Measurements from ENCODE around the gene BRI3BP. TPM values are rescaled to one million over a fixed set of nuclear protein-coding genes. Genes with fewer than 3 reads are reported as not detected.

Gene BRI3BP, protein sequence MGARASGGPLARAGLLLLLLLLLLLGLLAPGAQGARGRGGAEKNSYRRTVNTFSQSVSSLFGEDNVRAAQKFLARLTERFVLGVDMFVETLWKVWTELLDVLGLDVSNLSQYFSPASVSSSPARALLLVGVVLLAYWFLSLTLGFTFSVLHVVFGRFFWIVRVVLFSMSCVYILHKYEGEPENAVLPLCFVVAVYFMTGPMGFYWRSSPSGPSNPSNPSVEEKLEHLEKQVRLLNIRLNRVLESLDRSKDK
- 10 to 100 TPM; 16.5 to 30.0 TPM for total RNA-seq

DNA sequence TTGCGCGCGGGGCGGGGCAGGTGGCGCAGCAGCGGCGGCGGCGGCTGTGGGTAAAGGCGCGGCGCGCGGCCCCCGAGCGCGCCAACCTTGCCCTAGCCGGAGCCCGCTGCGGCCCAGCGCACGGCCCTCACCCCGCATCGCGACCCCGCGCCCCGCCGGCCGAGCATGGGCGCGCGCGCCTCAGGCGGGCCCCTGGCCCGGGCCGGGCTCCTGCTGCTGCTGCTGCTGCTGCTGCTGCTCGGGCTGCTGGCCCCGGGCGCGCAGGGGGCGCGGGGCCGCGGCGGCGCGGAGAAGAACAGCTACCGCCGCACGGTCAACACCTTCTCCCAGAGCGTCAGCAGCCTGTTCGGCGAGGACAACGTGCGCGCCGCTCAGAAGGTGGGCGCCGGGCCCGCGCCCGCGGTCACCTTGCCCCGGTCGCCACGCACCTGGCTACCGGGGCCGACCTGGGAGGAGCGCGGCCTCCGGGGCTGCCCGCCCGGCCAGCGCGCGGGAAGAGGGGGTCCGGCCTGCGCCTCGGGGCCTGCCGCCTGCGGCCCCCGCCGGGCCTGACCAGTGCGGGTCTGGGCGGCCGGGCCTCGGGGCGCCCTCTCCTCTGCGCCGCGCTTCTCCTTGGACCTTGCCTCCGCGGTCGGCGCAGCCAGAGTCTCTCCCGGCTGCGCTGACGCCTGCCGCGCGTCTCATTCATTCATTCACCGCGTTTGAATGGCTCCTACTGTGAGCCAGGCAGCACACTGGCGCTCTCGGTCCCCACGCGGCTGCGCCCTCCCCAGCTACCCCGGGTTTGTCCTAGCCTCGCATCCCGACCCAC lies at the start of gene BRI3BP:
Gene BRI3BP, plus strand, starts transcription at position 20 of the 811 bp plus-strand sequence. Its CDS starts 146 bp downstream, at position 166.
- H3K27me3 Mint-ChIP-seq, result no peaks in the 10 kb centered on the region

DNA sequence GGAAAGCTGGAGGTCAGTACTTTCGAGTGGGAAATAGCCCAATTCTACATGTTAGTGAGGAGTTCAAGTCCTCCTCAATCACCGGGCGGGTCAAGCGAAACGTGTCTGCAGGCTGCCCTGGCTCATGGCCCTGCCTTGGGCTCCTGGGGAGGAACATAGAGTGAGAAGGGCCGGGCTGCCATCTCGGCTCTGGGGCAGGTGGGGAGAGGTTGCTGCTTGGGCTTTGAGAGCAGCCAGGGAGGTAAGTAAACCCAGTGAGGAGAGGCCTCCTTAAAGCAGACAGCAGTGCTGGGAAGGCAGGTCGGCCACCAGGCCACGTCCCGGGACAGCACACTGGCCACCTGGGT lies 47.0 kb upstream of the BRI3BP start:
- H3K4me1 Mint-ChIP-seq (ENCODE audit: low read depth in 2 of 2), result no peaks in the 10 kb centered on the region
- no peak for DNase-seq (ENCODE audit: low spot score)
- no peaks in the 10 kb centered on the region for H3K27me3 Mint-ChIP-seq
- no peak overlapping the region for H3K4me3 Mint-ChIP-seq
- H3K9me3 Mint-ChIP-seq, result no peaks in the 10 kb centered on the region
- peak overlapping the region in 1 of 2 donors; percentile 29 for H3K27ac Mint-ChIP-seq
- ATAC-seq, result no peak
- no peaks in the 10 kb centered on the region for H3K36me3 Mint-ChIP-seq

More for the DNA sequence above, at the start of gene BRI3BP:
- Mint-ChIP-seq H3K27ac (peak within 1 kb of the TSS; percentile 87 to 93), H3K9me3 (no peaks in the 10 kb centered on the region), H3K4me1 (ENCODE audit: low read depth in 2 of 2) (peaks cover 19 to 27% of the 10 kb centered on the region in 2 donors), H3K4me3 (peak within 1 kb of the TSS; percentile 96), H3K36me3 (no peaks in the 10 kb centered on the region)
- DNase-seq (ENCODE audit: low spot score), result peak; percentile 84
- peak; percentile 12 to 63 for ATAC-seq

DNA sequence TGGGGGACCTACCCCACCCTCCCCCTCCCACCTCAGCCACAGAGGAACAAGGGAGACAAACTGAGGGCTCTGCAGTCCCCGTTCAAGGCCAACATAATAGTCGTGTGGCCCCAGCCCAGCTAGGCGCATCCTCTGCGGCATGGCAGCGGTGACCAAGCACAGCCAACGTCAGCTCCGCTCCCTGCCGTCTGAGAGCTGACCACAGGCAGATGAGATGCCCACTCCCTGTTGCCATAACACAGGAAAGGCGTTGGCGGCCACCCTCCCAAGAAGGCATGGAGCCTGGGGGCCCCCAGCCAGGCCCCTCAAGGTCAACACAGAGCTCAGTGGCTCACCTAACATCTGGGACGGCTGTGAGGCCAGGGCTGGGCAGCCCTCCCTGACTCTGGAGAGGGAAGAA lies 46.4 kb upstream of the BRI3BP start:
- Mint-ChIP-seq H3K4me1 (ENCODE audit: low read depth in 2 of 2) (no peaks in the 10 kb centered on the region), H3K27ac (no peak overlapping the region), H3K9me3 (no peaks in the 10 kb centered on the region), H3K27me3 (no peaks in the 10 kb centered on the region), H3K4me3 (no peak overlapping the region), H3K36me3 (no peaks in the 10 kb centered on the region)
- DNase-seq (ENCODE audit: low spot score) (no peak), ATAC-seq (no peak)

DNA sequence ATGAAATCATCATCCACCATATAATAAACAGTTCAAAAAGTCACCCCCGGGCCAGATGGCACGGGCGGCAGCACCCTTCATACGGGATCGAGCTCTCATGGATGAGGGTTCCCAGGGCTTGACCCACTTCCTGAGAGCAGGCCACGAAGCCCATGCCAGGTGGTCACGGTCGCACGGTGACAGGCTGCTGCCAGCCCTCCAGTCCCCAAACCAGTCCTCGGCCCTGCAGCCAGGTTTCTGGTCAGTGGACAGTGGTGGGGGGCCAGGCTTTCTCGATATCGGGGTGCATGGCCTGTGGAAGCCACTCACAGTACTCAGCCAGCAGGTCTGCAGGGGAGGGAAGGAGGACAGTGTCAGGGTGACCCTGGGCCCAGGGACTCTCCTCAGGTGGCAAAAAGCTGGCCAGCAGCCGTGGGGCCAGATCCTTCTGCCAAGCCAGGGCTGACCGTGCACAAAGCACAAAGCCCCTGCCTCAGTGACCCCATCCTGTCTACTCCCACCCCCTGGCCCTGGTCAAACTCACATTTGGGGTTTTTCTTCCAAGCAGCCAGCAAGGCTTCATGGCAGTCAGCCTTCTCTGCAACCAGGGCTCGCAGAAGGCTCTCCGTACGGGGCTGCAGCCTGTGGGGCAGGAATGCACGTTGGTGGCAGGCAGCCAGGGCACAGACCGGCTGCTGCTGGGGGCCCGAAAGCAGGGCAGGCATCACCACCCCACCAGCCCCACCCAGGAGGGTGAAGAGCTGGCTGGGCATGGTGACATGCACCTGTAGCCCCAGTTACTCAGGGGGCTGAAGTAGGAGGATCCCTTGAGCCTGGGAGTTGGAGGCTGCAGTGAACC lies 45.7 kb upstream of the BRI3BP start:
- Mint-ChIP-seq H3K4me3 (no peak overlapping the region), H3K36me3 (no peaks in the 10 kb centered on the region), H3K27ac (no peak overlapping the region), H3K4me1 (ENCODE audit: low read depth in 2 of 2) (no peaks in the 10 kb centered on the region), H3K9me3 (no peaks in the 10 kb centered on the region), H3K27me3 (no peaks in the 10 kb centered on the region)
- DNase-seq (ENCODE audit: low spot score), result no peak
- peak in 1 of 2 donors; percentile 26 for ATAC-seq

DNA sequence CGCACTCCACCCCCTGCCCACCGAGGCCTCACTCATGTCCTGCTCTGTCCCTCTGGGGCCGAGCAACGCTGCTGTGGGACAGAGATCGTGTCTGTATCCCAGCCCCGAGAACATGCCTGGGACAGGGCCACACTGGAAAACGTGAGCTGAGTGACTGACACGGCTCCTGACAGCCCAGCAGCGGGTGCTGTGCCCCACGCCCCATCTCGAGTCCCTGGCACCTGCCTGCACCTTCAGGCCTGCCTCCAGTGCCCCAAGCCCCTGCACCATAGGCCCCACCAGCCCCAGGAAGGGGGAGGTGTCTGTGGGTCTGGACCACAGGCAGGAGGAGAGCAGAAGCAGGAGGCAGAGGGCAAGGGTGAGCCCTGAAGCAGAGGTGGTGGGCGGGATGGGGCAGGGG lies 44.4 kb upstream of the BRI3BP start:
- ATAC-seq (no peak), DNase-seq (ENCODE audit: low spot score) (no peak)
- Mint-ChIP-seq H3K27me3 (no peaks in the 10 kb centered on the region), H3K27ac (no peak overlapping the region), H3K9me3 (no peaks in the 10 kb centered on the region), H3K4me1 (ENCODE audit: low read depth in 2 of 2) (no peaks in the 10 kb centered on the region), H3K36me3 (no peaks in the 10 kb centered on the region), H3K4me3 (no peak overlapping the region)

DNA sequence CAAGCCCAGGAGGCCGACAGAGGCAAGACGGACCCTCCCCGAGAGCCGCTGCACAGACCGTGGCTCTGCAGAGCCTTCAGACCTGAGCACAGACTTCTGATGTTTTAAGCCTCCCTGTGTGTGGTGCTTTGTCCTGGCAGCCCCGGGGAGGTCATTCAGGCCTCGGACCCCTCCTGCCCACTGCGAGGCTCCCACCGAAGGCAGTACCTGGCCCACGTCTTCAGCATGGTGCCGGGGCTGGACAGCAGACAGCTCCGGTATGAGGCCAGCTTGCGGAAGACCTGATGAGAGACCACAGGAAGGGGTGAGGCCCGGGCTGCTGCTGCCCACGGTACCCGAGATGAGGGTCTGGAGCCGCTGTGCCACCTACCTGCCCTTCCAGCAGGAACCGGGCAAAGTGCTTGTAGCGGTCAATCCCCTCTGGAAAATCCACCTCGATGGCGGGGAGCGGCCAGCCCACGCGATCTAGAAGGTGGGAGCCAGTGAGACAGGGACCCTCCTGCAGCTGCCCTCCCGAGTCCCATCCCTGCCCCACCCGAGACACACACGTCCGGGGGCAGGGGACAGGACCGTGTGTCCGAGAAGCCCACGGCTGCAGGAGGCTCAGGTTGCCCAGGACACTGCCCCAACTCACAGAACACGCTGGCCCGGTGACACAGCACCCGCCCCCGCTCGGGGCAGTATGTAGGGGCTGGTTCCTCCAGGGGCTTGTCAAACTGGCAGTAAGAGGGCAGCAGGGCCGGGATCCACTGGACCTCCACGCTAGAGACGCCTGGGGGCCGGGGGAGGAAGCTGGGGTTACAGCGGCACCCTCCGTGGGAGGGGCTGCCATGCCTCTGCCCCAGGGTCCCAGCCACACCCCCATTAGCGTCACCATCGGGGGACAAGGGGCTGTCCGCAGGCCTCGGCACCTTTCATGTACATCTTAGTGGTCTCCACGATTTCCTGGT lies 43.4 kb upstream of the BRI3BP start:
- Mint-ChIP-seq H3K4me3 (no peak overlapping the region), H3K36me3 (no peaks in the 10 kb centered on the region), H3K27me3 (no peaks in the 10 kb centered on the region), H3K4me1 (ENCODE audit: low read depth in 2 of 2) (no peaks in the 10 kb centered on the region), H3K27ac (no peak overlapping the region), H3K9me3 (no peaks in the 10 kb centered on the region)
- DNase-seq (ENCODE audit: low spot score) (no peak), ATAC-seq (no peak)

DNA sequence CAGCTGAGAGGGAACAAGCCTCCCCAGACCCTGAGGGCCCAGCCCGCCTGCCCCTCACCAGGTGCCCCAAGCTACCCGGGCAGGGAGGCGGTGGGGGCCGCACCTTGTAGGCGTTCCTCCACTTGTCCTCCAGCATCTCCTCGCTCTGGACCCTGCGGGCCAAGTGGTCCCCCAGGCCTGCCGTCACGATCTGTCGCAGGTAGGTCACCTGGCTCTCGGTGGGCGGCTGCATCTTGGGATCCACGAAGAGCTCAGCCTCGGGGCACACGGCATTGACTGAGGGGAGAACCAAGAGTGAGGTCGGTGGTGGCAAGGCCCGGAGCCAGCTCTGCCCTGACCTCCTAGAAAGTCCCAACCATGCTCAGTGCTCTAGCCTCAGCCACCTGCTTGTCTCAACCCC lies 41.1 kb upstream of the BRI3BP start:
- H3K27me3 Mint-ChIP-seq, result no peaks in the 10 kb centered on the region
- H3K27ac Mint-ChIP-seq, result no peak overlapping the region

DNA sequence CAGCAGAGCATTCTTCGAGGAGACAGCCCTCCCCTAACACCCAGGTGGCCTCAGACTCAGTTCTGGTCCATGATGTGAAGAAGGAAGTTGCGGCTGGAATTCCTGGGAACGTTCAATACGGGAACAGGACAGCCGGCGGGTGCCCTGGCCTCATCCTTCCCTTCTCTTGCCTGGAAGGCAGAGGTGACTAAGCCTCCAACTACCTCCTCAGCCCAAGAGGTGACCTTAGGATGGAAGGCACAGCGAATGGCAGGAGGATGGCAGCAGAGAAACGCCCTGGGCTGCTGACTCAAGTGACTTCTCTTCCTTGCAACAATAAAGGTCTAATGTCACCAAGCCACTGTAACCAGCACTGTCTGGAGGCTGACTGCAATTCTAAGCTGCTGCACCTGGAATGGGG lies 40.6 kb upstream of the BRI3BP start:
- H3K27me3 Mint-ChIP-seq, result no peaks in the 10 kb centered on the region
- ATAC-seq, result no peak
- no peak overlapping the region for H3K4me3 Mint-ChIP-seq
- H3K9me3 Mint-ChIP-seq, result no peaks in the 10 kb centered on the region
- no peak for DNase-seq (ENCODE audit: low spot score)
- H3K36me3 Mint-ChIP-seq, result no peaks in the 10 kb centered on the region
- no peak overlapping the region for H3K27ac Mint-ChIP-seq
- H3K4me1 Mint-ChIP-seq (ENCODE audit: low read depth in 2 of 2), result no peaks in the 10 kb centered on the region

More for the DNA sequence above, 41.1 kb upstream of the BRI3BP start:
- H3K4me1 Mint-ChIP-seq (ENCODE audit: low read depth in 2 of 2), result no peaks in the 10 kb centered on the region
- H3K36me3 Mint-ChIP-seq, result no peaks in the 10 kb centered on the region
- H3K4me3 Mint-ChIP-seq, result no peak overlapping the region
- DNase-seq (ENCODE audit: low spot score) (no peak), ATAC-seq (no peak)
- no peaks in the 10 kb centered on the region for H3K9me3 Mint-ChIP-seq

DNA sequence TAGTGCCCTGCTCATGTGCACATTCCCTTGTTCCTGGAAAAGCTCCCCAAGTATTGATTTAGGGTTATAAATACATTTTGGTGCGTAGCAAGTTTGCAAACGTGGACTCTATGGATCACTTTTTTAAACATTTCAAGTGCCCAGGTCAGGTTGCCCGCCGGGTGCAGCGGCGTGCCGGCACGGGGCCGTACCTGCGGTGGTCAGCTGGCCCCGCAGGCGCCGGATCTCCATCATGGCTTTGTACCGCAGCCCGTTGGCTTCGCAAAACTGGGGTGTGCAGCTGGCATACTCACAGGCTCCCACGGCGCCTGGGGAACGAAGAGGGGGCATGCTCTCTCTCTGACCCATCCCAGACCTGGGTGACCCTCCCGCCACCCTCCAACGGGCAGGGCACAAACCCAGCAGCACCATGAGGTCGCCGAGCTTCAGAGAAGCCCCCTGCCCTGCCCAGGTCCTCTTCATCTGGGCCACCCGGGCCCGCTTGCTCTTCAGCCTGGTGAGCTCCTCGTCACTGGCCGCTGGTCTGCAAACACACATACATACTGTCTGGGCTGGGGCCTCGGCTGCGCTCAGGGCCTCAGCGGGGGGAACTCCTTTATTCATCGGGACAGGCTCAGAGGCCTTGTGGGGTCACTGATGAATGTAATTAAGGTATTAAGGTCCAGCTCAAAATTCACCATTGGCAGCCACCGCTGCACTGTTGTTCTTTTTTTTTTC lies 39.6 kb upstream of the BRI3BP start:
- ATAC-seq, result no peak
- no peaks in the 10 kb centered on the region for H3K27me3 Mint-ChIP-seq
- peak; percentile 42 for DNase-seq (ENCODE audit: low spot score)
- H3K9me3 Mint-ChIP-seq, result no peaks in the 10 kb centered on the region
- H3K27ac Mint-ChIP-seq, result no peak overlapping the region
- H3K36me3 Mint-ChIP-seq, result no peaks in the 10 kb centered on the region
- H3K4me1 Mint-ChIP-seq (ENCODE audit: low read depth in 2 of 2), result no peaks in the 10 kb centered on the region
- H3K4me3 Mint-ChIP-seq, result no peak overlapping the region

DNA sequence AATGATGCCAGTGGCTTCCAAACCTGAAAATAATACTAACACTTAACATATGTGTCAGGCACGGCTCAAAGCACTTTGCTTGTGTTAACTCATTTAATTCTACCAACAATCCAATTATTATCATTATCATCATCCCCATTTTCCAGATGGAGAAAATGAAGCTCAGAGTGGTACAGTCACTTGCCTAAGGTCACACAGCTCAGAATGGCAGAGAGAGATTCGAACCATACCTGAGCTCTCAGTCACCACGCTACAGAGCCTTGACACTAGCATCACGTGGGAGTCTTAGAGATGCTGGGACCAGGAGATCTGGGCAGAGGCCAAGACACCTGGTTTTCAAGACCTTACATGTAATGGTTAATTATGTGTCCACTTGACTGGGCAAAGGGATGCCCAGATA lies 38.7 kb upstream of the BRI3BP start:
- Mint-ChIP-seq H3K27me3 (no peaks in the 10 kb centered on the region), H3K27ac (no peak overlapping the region), H3K4me3 (no peak overlapping the region), H3K9me3 (no peaks in the 10 kb centered on the region), H3K4me1 (ENCODE audit: low read depth in 2 of 2) (no peaks in the 10 kb centered on the region), H3K36me3 (no peaks in the 10 kb centered on the region)
- DNase-seq (ENCODE audit: low spot score) (no peak), ATAC-seq (no peak)

DNA sequence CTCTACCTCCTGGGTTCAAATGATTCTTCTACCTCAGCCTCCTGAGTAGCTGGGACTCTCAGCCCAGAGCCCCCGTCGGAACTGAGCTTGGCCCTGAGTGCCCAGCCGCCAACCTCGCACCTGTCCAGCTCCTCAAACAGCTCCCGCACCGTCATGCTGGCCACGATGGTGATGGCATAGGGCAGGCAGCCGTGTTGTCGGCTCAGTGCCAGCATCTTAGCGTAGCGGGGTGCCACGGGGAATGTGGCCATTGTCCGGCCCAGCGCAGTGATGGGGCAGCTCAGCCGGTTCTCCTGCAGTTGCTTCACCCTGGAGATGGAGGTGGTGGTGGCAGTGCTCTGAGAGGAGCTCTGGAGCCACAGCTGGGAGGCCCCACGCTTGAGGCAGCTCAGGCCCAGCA lies 36.9 kb upstream of the BRI3BP start:
- Mint-ChIP-seq H3K27ac (no peak overlapping the region), H3K9me3 (no peaks in the 10 kb centered on the region), H3K4me3 (no peak overlapping the region), H3K36me3 (no peaks in the 10 kb centered on the region), H3K4me1 (ENCODE audit: low read depth in 2 of 2) (peaks cover 0 to 2% of the 10 kb centered on the region in 2 donors), H3K27me3 (no peaks in the 10 kb centered on the region)
- DNase-seq (ENCODE audit: low spot score) (no peak), ATAC-seq (no peak)

DNA sequence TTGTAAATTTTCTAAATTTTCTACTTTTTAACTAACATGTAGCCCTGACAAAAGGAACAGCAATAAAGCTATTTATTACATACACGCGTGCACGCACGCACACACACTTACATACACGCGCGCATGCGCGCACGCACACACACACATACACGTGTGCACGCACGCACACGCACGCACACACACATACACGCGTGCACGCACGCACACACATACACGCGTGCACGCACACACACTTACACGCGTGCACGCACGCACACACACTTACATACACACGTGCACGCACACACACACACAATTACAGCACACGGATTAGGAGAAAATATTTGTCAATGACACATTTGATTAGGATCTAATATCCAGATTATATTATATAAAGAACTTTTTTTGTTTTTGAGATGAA lies 32.4 kb upstream of the BRI3BP start:
- H3K27ac Mint-ChIP-seq, result no peak overlapping the region
- H3K36me3 Mint-ChIP-seq, result peaks cover 4% of the 10 kb centered on the region
- H3K9me3 Mint-ChIP-seq, result no peaks in the 10 kb centered on the region
- H3K4me1 Mint-ChIP-seq (ENCODE audit: low read depth in 2 of 2), result peaks cover 0 to 5% of the 10 kb centered on the region in 2 donors
- DNase-seq (ENCODE audit: low spot score) (no peak), ATAC-seq (no peak)
- no peak overlapping the region for H3K4me3 Mint-ChIP-seq
- no peaks in the 10 kb centered on the region for H3K27me3 Mint-ChIP-seq

Data from natural killer cell treated with Interleukin-12 subunit alpha and Interleukin-12 subunit beta and Interleukin-15 and Interleukin-18, amount 100 ng/mL, for 72 hours (primary cell).